HG03060 (cell line): ENCODE measurements around the gene FANCE.

Experiments used
- ATAC-seq: cut with Tn5 transposase; IDR thresholded peaks from one replicate; pipeline ENCODE4 v1.9.1; 2021; ENCODE audit warnings: low read depth, moderate number of reproducible peaks; ENCODE audit not compliant: unreplicated experiment

The FANCE gene

GRCh38 chr6:35463292-35463691, 11.2 kb downstream of the FANCE start:
- no peak for ATAC-seq

- no peak for ATAC-seq
These were observed 13.5 kb downstream of the FANCE start for GRCh38 chr6:35465646-35466045.

DNA sequence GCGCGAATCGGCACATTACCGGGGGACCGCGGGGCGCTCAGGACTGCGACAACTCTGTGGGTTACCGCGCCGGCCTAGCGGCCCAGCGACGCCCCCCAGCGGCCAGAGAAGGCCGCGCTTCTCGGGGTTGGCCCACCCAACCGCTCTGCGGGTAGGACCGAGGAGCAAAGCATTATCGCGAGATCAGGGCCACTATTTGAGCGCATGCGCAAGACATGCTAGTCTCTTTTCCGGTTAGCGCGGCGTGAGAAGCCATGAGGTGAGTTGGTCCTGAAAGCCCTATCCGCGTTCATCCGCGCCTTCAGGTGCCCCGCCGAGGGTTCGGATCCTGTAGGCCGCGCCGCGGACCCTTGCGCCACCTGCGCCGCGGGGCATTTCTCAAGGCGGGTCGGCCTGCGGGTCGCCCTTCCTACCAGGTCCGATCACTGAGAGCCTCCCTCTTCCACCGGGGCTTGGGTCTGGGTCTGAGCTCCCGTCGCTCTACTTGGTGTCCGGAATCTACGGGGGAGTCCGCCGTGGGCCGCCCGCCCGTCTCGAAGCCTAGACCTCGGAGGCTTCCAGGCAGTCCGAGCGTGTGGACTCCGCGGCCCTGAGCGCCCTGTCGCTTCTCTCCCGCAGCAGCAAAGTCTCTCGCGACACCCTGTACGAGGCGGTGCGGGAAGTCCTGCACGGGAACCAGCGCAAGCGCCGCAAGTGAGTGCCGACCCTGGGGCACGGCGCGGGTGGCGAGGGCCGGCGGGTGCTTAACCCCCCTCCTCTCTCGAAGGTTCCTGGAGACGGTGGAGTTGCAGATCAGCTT, 16.2 kb downstream of the FANCE start, which contains the start of gene RPL10A:
RPL10A (plus strand) TSS at position 221 of the 799 bp plus-strand sequence; CDS start at position 255, 34 bp downstream.
- peak; percentile 69 for ATAC-seq

DNA sequence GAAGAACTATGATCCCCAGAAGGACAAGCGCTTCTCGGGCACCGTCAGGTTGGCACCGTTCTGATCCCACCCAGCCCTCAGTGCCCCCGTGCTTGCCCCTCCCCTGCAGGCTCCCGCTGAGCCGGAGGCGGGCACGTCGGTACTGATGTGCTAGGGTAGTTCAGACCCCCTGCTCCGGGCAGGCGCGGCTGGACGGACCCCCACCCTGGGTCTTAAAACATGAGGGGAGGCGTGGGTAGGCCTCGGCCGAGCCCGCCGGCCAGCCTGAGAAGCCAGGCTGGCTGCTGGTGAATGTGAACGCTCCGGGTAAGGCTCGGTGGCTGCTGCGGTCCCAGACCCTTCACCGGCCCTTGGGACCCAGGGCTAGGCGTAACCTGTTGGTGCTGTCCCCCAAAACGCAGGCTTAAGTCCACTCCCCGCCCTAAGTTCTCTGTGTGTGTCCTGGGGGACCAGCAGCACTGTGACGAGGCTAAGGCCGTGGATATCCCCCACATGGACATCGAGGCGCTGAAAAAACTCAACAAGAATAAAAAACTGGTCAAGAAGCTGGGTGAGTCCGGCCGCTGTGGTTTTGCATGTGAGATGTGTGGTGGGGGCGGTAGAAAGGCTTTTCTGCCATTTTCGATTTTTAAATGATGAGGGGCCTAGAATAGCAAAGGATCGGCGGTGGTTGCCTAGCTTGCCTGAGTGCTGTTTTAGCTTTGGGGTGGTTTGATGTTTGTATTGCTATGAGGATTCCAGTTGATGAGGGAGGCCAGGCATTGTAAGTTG, 17.0 kb downstream of the FANCE start:
- ATAC-seq = no peak

DNA sequence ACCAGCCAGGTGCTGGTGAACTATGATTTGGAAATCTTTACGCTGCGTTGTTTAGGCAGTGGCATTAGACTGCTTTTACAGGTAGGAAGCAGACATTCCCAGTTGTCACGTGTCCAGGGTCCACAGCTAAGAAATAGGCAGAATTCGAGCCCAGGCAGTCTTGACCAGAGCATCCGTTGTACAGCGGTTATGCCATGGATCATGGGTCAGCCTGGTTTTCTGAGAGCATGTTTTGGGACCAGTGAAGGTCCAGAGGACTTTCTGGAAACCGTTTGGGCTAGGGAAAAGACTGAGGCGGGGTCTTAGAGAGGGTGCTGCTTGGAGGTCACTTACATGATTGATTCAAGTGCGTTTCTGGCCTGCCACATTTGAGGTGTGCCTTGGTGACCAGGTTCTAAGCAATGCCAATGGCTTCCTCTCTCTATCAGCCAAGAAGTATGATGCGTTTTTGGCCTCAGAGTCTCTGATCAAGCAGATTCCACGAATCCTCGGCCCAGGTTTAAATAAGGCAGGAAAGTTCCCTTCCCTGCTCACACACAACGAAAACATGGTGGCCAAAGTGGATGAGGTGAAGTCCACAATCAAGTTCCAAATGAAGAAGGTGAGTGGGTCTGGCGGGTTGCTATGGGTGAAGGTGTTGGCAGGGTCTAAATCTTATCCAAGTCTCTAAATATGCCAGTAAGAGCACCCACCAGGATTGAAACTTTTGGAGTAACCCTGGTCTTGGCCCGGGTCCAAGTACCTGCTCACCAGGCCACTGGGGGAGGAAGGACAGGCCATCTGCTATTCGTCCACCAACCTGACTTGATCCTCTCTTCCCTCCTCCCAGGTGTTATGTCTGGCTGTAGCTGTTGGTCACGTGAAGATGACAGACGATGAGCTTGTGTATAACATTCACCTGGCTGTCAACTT, 17.9 kb downstream of the FANCE start:
- no peak for ATAC-seq

GRCh38 chr6:35470663-35471120, 18.6 kb downstream of the FANCE start:
- no peak for ATAC-seq

GRCh38 chr6:35471836-35472345, 19.8 kb downstream of the FANCE start:
- ATAC-seq = no peak

GRCh38 chr6:35473075-35473849, 21.1 kb downstream of the FANCE start:
- ATAC-seq = no peak

GRCh38 chr6:35473850-35474130, 21.7 kb downstream of the FANCE start:
- ATAC-seq = no peak

DNA sequence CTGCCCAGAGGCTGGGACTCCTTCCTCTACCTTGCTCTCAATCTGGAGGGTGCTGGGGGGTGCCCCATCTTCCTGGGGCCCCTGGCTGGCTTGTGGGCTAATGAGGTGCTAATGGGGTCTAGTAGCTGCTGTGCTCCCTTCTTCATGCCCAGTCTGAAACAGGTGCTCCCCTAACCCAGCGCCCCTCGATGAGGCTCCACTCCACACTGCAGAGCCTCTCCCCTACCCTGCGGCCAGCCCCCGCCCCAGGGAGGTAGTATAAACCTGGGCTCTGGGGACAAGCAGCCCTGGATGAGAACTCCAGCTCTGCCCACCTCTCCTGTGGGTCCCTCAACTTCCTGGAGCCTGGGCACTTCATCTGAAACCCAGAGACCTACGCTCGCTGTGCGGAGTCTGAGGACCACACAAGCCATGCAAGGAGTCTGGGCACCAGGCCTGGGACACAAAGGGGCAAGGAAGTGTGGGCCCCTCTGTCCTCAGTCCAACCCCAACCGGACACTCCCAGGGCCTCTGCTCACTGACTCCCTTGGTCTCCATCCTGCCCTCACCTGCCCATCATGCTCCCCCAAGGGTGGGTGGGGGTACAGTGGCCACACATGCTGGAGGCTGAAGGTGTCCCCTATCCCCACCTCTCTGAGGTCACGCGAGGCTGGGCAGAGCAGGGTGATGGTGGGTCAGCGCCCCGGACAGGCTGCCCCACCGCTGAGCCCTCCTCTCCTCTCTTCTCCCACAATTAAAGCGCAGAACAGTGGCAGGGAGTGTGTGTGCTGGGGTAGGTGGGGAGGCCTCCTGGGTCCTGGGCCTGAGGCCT, 22.2 kb downstream of the FANCE start:
- no peak for ATAC-seq

DNA sequence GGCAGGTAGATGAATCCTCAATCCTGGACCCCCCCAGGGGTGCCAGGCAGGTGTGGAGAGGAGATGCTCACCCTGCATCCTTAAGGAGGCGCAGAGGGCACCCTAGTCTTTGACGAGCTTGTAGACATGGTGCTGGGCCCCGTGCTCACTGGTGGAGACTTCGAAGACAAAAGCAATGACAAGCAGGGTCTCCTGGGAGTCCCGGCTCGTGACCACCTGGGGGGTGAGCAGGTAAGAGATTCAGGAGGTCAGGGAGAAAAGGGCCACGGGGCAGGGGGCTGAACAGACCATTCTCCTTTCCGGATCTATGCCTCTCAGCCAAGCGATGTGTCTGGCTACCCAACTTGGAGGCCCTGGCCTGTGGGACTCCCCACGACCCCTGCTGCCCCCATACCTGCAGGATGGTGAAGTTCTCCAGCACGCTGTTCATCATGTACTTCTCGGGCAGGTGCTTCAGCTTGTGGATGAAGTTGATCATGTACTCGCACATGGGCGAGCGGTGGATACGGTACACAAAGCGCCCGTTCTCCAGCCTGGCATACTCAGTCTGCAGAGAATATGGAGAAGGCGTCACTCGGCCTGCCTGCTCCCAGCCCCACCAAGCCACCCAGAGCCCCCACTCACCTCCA, 22.9 kb downstream of the FANCE start:
- no peak for ATAC-seq

- ATAC-seq = no peak
These were observed 23.4 kb downstream of the FANCE start for GRCh38 chr6:35475573-35475972.

DNA sequence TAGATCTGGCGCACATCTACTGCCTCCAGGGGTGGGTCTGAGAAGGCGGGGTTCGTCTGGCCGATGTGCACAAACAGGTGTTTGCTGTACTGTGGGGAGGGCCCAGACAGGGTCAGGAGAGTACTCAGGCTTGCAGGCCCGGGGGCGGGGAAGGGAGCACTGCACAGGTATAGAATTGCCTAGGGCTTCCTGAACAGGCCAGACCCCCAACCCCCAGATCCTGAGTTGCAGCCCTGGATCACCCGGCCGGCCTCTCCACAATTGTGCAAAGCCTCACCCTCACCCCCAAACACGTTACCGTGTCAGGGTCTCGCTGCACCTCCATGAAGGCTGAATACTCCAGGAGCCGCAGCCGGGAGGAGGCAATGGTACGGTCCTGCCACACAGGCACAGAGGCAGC, 23.9 kb downstream of the FANCE start:
- no peak for ATAC-seq

- ATAC-seq = no peak
These were observed 24.9 kb downstream of the FANCE start for GRCh38 chr6:35477028-35477427.

DNA sequence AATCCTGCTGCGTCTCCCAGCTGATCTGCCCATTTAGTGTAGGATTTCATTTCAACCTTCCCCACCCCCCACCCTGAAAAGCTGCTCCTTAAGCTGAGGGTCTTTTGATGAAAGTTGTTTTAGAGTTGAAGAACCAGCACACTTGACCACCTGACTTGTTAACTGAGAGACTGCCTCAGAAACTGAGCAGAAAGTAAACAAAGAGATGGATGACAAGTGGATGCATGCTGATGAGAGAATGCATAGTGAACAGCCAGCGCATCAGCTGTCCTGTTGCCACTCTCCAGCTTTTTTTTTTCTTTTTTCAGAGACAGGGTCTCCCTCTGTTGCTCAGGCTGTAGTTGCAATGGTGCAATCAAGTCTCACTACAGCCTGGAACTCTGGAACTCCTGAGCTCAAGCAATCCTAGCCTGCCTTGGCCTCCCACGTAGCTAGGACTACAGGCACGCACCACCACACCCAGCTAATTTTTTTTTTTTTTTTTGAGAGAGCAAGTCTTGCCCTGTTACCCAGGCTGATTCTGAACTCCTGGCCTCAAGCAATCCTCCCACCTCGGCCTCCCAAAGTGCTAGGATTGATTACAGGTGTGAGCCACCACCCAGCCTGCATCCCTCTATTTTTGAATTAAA, 25.5 kb downstream of the FANCE start:
- no peak for ATAC-seq

DNA sequence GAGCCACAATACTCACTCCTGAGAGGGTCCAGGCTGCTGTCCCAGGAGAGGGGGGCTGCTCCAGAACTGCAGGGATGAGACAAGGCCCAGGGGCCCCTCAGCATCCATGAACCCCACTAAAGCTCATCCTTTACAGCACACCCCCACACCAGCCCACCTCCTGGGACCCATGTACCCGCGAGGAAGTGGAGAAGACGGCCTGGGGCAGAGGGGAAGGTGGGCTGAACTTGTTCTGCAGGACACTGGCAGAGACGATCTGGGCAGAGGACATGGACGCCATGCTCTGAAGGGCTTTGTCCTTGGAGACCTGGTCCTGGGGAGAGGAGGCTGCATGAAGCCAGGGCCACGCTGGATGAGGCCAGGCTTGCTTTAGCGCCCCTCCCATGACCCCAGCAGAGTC, 26.1 kb downstream of the FANCE start:
- no peak for ATAC-seq

- ATAC-seq = no peak
These were observed 28.0 kb downstream of the FANCE start for GRCh38 chr6:35480176-35480575.

DNA sequence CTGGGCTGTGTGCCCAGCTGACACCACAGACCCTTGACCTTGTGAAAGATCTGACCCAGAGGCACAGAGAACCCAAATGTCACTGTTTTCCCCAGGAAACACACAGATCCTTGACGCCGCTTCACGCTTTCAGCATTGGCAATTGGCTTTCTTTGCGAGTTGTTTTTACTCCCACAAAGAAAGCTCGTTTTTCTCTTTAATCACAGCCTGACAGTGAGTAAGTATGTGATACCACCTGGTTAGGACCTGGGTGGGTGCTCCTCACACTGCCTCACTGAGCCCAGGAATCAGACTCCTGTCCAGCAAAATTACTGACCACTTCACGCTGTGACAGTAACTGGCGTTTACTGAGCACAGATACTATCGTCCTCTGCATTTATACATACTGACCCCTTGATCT, 29.1 kb downstream of the FANCE start:
- no peak for ATAC-seq
